Lower leg skin (tissue), 4 donors: ENCODE measurements around the gene ADGRF5. TPM values are rescaled to one million over a fixed set of nuclear protein-coding genes. Genes with fewer than 3 reads are reported as not detected.

Experiments
- DNase-seq, 2 donors: peaks; one replicate each; pipeline ENCODE4 v3.0.0-alpha.2; 2019; ENCODE audit warnings: low spot score in 2 of 2
- H3K4me3 ChIP-seq: fragments of 200-600 bp; sonication (generic); 2 replicates; pipeline ENCODE4 v1.5.1; 2017; ENCODE audit warnings: mild to moderate bottlenecking, low read depth; ENCODE audit not compliant: poor library complexity, severe bottlenecking
- POLR2A ChIP-seq, 2 donors: fragments of 450-650 bp; IDR thresholded peaks; one replicate each; pipeline ENCODE4 v1.6.1; 2016 to 2017; ENCODE audit warnings: antibody characterized with exemption in 2 of 2, mild to moderate bottlenecking in 1 of 2, moderate library complexity in 1 of 2
- WGBS, 2 donors: methylation state at CpG; one replicate each; pipeline ENCODE4 v1.1.5; 2018; 5-methylcytosine and 5-hydroxymethylcytosine counted together
- intact Hi-C: fragments of 100-400 bp; cut with DNase I; formaldehyde crosslinking; loops from one replicate; pipeline ENCODE4 v1.15.0; 2023; ENCODE audit warnings: low total_unique reads
- total RNA-seq, 4 donors: library from RNA; depleted of rRNA; stranded (reverse); fragments of >200 nt; gene quantifications; one replicate each; pipeline ENCODE4 v1.1.0, GENCODE V29; 2016
- TF ChIP-seq, protein P1 (sequence below), 3 donors: fragments of 450-650 bp; IDR thresholded peaks; one replicate each; pipeline ENCODE4 v1.5.1; 2016; ENCODE audit warnings: antibody characterized with exemption in 3 of 3, mild to moderate bottlenecking in 3 of 3, moderate library complexity in 2 of 3

The ADGRF5 gene
- total RNA-seq, 4 donors from 2014 or later: 3.4 to 14.3 (median 7.4) TPM

DNA sequence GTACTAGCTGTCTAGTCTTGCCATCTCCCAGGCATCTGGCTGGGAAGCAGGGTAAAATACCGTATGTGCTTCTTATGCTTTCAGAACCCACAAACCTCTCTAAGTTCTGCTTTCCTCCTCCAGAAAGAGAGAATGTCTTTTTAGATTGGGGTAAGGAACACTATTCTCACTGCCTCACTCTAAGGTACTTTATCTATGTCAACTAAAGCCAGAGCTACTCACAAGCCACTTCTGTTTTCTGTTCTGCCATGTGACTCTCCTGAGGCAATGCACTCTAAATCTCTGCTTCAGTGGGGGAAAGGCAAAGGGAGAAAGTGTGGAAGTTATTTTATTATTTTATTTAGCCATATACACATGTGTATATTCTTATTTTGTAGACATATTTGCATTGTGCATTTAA is 112.9 kb downstream of the ADGRF5 start:
- 48 to 53% methylated on average over 1 of the region's 1 CpG for WGBS, 2 donors
- H3K4me3 ChIP-seq: no peak overlapping the region
- no peak for DNase-seq
- intact Hi-C loops: no loop called here
- no peak for TF ChIP-seq POLR2A (IDR thresholded peaks at IDR 0.05)
- TF ChIP-seq, protein P1, sequence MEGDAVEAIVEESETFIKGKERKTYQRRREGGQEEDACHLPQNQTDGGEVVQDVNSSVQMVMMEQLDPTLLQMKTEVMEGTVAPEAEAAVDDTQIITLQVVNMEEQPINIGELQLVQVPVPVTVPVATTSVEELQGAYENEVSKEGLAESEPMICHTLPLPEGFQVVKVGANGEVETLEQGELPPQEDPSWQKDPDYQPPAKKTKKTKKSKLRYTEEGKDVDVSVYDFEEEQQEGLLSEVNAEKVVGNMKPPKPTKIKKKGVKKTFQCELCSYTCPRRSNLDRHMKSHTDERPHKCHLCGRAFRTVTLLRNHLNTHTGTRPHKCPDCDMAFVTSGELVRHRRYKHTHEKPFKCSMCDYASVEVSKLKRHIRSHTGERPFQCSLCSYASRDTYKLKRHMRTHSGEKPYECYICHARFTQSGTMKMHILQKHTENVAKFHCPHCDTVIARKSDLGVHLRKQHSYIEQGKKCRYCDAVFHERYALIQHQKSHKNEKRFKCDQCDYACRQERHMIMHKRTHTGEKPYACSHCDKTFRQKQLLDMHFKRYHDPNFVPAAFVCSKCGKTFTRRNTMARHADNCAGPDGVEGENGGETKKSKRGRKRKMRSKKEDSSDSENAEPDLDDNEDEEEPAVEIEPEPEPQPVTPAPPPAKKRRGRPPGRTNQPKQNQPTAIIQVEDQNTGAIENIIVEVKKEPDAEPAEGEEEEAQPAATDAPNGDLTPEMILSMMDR (IDR thresholded peaks at IDR 0.05): no peak

Other genes with a start within 250 kb of the ADGRF5 start
- gene TDRD6, start 234.1 kb downstream of the ADGRF5 start, total RNA-seq: under 1 TPM; 0.21 to 0.59 (median 0.32) TPM
- gene PLA2G7, start 186.6 kb downstream of the ADGRF5 start, total RNA-seq: 1 to 10 TPM in 3 of 4 donors, under 1 TPM in 1; 0.61 to 7.1 (median 2.0) TPM
- gene ANKRD66, start 175.0 kb downstream of the ADGRF5 start, total RNA-seq: not detected
- gene MEP1A, start 128.5 kb downstream of the ADGRF5 start, total RNA-seq: not detected
- gene ADGRF1, start 120.4 kb upstream of the ADGRF5 start, total RNA-seq: 1 to 10 TPM in 1 of 4 donors, under 1 TPM in 2, not detected in 1; 0.13 to 1.0 (median 0.17) TPM